ENCODE data around the gene FRYL.

DNA sequence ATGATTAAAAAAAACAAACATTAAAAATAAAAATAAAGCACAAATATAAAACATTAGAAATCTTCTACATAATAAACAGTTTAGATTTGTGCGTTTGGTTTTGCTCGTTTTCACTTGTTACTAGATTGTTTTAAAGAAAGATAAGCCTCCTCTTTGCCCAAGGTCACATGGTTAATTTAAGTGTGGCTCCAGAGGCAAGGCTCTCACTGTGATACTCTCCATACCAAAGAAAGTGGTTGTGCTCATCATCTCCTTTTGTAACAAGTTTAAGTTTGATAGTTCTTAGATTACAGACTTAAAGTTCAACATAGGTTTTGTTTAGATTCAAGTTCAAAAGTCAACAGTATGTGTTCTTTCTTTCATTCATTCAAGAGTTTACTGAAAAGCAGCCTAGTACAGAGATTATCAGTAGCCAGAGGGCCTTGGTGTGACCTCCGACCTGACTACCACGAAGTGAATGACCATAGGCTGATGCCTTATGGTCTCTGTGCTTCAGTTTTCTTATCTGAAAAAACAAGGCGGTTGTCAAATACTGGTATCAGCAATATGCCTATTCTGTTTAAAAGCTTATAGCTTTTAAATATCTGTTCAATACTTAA lies 156.8 kb downstream of the FRYL start:
- TF ChIP-seq POLR2AphosphoS5 (IDR thresholded peaks at IDR 0.05; ENCODE audit: low read depth) (no peak), GABPA (IDR thresholded peaks at IDR 0.05; ENCODE audit: low read depth) (no peak), SPI1 (IDR thresholded peaks at IDR 0.05; ENCODE audit: borderline replicate concordance, low read depth) (no peak)
- TF ChIP-seq, protein P1, sequence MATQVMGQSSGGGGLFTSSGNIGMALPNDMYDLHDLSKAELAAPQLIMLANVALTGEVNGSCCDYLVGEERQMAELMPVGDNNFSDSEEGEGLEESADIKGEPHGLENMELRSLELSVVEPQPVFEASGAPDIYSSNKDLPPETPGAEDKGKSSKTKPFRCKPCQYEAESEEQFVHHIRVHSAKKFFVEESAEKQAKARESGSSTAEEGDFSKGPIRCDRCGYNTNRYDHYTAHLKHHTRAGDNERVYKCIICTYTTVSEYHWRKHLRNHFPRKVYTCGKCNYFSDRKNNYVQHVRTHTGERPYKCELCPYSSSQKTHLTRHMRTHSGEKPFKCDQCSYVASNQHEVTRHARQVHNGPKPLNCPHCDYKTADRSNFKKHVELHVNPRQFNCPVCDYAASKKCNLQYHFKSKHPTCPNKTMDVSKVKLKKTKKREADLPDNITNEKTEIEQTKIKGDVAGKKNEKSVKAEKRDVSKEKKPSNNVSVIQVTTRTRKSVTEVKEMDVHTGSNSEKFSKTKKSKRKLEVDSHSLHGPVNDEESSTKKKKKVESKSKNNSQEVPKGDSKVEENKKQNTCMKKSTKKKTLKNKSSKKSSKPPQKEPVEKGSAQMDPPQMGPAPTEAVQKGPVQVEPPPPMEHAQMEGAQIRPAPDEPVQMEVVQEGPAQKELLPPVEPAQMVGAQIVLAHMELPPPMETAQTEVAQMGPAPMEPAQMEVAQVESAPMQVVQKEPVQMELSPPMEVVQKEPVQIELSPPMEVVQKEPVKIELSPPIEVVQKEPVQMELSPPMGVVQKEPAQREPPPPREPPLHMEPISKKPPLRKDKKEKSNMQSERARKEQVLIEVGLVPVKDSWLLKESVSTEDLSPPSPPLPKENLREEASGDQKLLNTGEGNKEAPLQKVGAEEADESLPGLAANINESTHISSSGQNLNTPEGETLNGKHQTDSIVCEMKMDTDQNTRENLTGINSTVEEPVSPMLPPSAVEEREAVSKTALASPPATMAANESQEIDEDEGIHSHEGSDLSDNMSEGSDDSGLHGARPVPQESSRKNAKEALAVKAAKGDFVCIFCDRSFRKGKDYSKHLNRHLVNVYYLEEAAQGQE (IDR thresholded peaks at IDR 0.05; ENCODE audit: insufficient replicate concordance, low read depth), result no peak
- TF ChIP-seq, protein P2, sequence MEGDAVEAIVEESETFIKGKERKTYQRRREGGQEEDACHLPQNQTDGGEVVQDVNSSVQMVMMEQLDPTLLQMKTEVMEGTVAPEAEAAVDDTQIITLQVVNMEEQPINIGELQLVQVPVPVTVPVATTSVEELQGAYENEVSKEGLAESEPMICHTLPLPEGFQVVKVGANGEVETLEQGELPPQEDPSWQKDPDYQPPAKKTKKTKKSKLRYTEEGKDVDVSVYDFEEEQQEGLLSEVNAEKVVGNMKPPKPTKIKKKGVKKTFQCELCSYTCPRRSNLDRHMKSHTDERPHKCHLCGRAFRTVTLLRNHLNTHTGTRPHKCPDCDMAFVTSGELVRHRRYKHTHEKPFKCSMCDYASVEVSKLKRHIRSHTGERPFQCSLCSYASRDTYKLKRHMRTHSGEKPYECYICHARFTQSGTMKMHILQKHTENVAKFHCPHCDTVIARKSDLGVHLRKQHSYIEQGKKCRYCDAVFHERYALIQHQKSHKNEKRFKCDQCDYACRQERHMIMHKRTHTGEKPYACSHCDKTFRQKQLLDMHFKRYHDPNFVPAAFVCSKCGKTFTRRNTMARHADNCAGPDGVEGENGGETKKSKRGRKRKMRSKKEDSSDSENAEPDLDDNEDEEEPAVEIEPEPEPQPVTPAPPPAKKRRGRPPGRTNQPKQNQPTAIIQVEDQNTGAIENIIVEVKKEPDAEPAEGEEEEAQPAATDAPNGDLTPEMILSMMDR (IDR thresholded peaks at IDR 0.05; ENCODE audit: insufficient read depth, low read length), result no peak
